HUES48 (cell line): ENCODE measurements around the gene PIN4.
A peak's percentile ranks its signal among the peaks of the same experiment; 100 is the strongest.
"Not testable (repeated sequence)": the region's sequence is repeated elsewhere in the genome, so short reads cannot be mapped to it uniquely, and the experiment has no call there.

ENCODE experiments used
- H3K27ac ChIP-seq: one replicate; pipeline ENCODE4 v1.7.0; 2013; ENCODE audit warnings: low read depth, low read length, inconsistent platforms
- H3K27me3 ChIP-seq: 2 replicates; pipeline ENCODE4 v1.6.1; 2013; ENCODE audit warnings: mild to moderate bottlenecking, low read length; ENCODE audit not compliant: control insufficient read depth, insufficient read depth
- H3K36me3 ChIP-seq: 2 replicates; pipeline ENCODE4 v1.6.1; 2013; ENCODE audit warnings: low read length; ENCODE audit not compliant: control insufficient read depth, insufficient read depth
- H3K4me1 ChIP-seq: 2 replicates; pipeline ENCODE4 v1.6.1; 2013; ENCODE audit warnings: mild to moderate bottlenecking, low read length; ENCODE audit not compliant: control insufficient read depth, insufficient read depth
- H3K4me3 ChIP-seq: 2 replicates; pipeline ENCODE4 v1.5.1; 2013; ENCODE audit warnings: mild to moderate bottlenecking, low read depth, low read length
- H3K9ac ChIP-seq: 2 replicates; pipeline ENCODE4 v1.6.1; 2013; ENCODE audit warnings: mild to moderate bottlenecking, low read depth, low read length, moderate library complexity
- H3K9me3 ChIP-seq: 2 replicates; pipeline ENCODE4 v1.6.1; 2013; ENCODE audit warnings: low read length; ENCODE audit not compliant: control insufficient read depth, insufficient read depth

PIN4 gene

DNA sequence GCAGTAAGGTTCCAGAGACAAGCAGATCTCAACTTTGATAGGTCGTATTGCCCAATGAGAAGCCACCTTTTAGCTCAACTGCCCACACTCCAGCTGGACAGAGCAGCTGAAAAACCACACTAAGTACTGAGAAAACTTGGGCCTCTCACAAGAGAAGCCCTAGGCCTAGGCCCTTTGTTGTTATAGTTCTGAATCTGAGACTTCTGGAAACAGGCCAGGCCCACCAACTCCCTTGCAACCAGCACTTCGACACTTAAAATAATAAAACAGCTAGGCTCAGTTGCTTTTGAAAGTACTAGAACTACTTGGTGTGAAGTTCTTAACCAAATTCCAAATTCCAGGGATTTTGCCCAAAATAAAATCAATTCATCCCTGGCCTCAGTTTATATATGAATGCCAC, 36.4 kb upstream of the PIN4 start:
- Histone ChIP-seq H3K4me3 (no peak overlapping the region), H3K27ac (no peak overlapping the region), H3K36me3 (peaks cover 10% of the 10 kb centered on the region), H3K4me1 (no peaks in the 10 kb centered on the region), H3K9ac (no peak overlapping the region), H3K27me3 (no peaks in the 10 kb centered on the region), H3K9me3 (peaks cover 11% of the 10 kb centered on the region)

DNA sequence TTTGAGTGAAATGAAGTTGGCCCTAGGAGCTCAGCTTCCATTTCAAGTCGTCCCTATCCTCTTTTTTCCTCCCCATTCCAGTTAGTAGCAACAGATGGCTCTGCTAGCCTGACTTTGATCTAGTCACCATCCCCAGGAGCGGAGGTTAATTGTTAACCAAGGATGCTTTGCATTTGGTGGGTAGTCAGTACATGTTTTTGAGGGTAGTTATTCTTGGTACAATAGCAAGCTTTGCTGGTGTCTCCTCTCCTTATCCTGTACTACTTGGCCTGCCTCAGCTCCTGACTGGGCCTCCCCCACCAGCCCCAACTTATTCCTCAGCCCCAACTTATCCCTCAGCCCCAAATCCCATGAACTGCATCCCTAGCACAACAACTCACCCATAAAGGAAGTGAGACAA, 35.0 kb upstream of the PIN4 start:
- peaks cover 14% of the 10 kb centered on the region for H3K9me3 ChIP-seq
- no peak overlapping the region for H3K4me3 ChIP-seq
- H3K4me1 ChIP-seq: no peaks in the 10 kb centered on the region
- no peak overlapping the region for H3K9ac ChIP-seq
- no peak overlapping the region for H3K27ac ChIP-seq
- peaks cover 10% of the 10 kb centered on the region for H3K36me3 ChIP-seq
- no peaks in the 10 kb centered on the region for H3K27me3 ChIP-seq

- H3K9me3 ChIP-seq: peaks cover 24% of the 10 kb centered on the region
Measured at GRCh38 chrX:72158773-72159172, 22.8 kb upstream of the PIN4 start.

DNA sequence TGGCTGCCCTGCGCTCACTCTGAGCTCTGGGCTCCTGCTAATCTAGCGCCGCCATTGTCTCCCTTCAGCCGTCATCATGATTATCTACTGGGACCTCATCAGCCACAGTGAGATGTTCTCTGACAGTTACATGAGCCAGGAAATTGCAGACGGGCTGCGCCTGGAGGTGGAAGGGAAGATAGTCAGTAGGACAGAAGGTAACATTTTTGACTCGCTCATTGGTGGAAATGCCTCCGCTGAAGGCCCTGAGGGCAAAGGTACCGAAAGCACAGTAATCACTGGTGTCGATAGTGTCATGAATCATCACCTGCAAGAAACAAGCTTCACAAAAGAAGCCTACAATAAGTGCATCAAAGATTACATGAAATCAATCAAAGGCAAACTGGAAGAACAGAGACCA, 21.8 kb upstream of the PIN4 start:
- Histone ChIP-seq H3K27me3 (no peaks in the 10 kb centered on the region), H3K27ac (no peak overlapping the region), H3K36me3 (no peaks in the 10 kb centered on the region), H3K9me3 (peaks cover 24% of the 10 kb centered on the region), H3K9ac (no peak overlapping the region), H3K4me3 (no peak overlapping the region), H3K4me1 (no peaks in the 10 kb centered on the region)

More at GRCh38 chrX:72158773-72159172, 22.8 kb upstream of the PIN4 start:
- Histone ChIP-seq H3K4me1 (no peaks in the 10 kb centered on the region), H3K9ac (no peak overlapping the region), H3K4me3 (no peak overlapping the region), H3K27ac (no peak overlapping the region), H3K27me3 (no peaks in the 10 kb centered on the region), H3K36me3 (no peaks in the 10 kb centered on the region)

GRCh38 chrX:72165551-72165950, 16.0 kb upstream of the PIN4 start:
- Histone ChIP-seq H3K9ac (no peak overlapping the region), H3K9me3 (no peaks in the 10 kb centered on the region; the same call in 1 of the 2 replicates), H3K27me3 (no peaks in the 10 kb centered on the region), H3K27ac (no peak overlapping the region), H3K4me3 (no peak overlapping the region), H3K36me3 (no peaks in the 10 kb centered on the region), H3K4me1 (no peaks in the 10 kb centered on the region)

- Histone ChIP-seq H3K9ac (no peak overlapping the region), H3K36me3 (no peaks in the 10 kb centered on the region), H3K27me3 (no peaks in the 10 kb centered on the region), H3K27ac (no peak overlapping the region), H3K9me3 (peaks cover 2% of the 10 kb centered on the region; the same call in 1 of the 2 replicates), H3K4me1 (no peaks in the 10 kb centered on the region), H3K4me3 (no peak overlapping the region)
Measured at GRCh38 chrX:72169008-72169728, 12.4 kb upstream of the PIN4 start.

- H3K36me3 ChIP-seq, H3K9ac ChIP-seq, H3K4me1 ChIP-seq, H3K27ac ChIP-seq, H3K4me3 ChIP-seq, H3K27me3 ChIP-seq: not testable (repeated sequence)
- peaks cover 23% of the 10 kb centered on the region; the same call in 1 of the 2 replicates for H3K9me3 ChIP-seq
Measured at GRCh38 chrX:72176289-72176688, 5.3 kb upstream of the PIN4 start.

DNA sequence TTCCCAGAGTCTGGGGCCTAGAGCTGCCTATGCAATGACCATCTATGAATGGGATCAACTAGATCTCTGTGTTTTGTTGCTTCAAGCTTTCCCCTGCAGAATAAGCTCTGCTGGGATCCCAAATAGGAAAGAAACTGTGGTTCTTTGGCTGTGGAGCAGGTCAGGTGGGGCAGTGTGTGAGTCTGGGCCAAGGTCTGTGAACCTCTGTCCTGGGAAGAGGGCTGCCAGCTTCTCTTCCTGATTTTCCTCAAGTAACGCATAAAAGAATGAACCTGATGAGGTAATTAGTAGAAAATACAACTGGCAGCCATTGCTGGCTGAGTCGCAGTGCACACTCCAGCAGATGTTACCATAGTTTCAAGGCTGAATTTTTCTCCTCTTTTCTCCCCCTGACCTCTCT, 4.6 kb upstream of the PIN4 start:
- H3K9me3 ChIP-seq: peaks cover 23% of the 10 kb centered on the region; the same call in 1 of the 2 replicates
- no peak overlapping the region for H3K4me3 ChIP-seq
- H3K9ac ChIP-seq: no peak overlapping the region
- H3K4me1 ChIP-seq: no peaks in the 10 kb centered on the region
- H3K27me3 ChIP-seq: no peaks in the 10 kb centered on the region
- no peaks in the 10 kb centered on the region for H3K36me3 ChIP-seq
- no peak overlapping the region for H3K27ac ChIP-seq

DNA sequence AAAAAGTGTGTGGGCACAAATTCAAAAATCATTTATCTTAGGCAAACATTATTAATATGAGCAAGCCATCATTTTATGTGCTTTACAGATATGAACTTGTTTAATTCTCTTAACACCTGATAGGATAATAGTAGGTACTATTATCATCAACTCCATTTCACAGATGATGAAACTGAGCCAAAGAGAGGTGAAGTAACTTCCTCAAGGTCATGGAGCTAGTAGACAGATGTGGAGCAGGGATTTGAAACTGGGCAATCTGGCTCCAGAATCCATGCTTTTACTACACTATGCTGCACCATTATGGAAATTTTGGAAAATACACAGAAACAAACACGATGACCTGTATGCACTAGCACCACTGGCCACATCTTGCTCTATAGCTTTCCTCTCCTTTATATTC, 1.0 kb upstream of the PIN4 start:
- Histone ChIP-seq H3K4me1 (no peaks in the 10 kb centered on the region), H3K36me3 (no peaks in the 10 kb centered on the region), H3K4me3 (peak overlapping the region; percentile 98), H3K27me3 (no peaks in the 10 kb centered on the region), H3K9ac (peak overlapping the region; percentile 91), H3K9me3 (peaks cover 30% of the 10 kb centered on the region), H3K27ac (peak overlapping the region; percentile 96)

GRCh38 chrX:72182924-72183323, 1.4 kb downstream of the PIN4 start:
- Histone ChIP-seq H3K9ac (no peak overlapping the region), H3K4me3 (peak overlapping the region; percentile 98; the same call in 1 of the 2 replicates), H3K27me3 (no peaks in the 10 kb centered on the region), H3K4me1 (no peaks in the 10 kb centered on the region), H3K27ac (no peak overlapping the region), H3K36me3 (peaks cover 13% of the 10 kb centered on the region), H3K9me3 (peaks cover 18% of the 10 kb centered on the region)

GRCh38 chrX:72201836-72202536, 20.4 kb downstream of the PIN4 start:
- Histone ChIP-seq H3K9me3 (peaks cover 11% of the 10 kb centered on the region; the same call in 1 of the 2 replicates), H3K4me3 (no peak overlapping the region), H3K36me3 (peaks cover 41% of the 10 kb centered on the region), H3K9ac (peak overlapping the region; percentile 38; the same call in 1 of the 2 replicates), H3K4me1 (peaks cover 20% of the 10 kb centered on the region), H3K27ac (peak overlapping the region; percentile 87), H3K27me3 (no peaks in the 10 kb centered on the region)
